Esophagus (tissue), 2 donors: Measurements from ENCODE around the gene NEDD9. TPM values are rescaled to one million over a fixed set of nuclear protein-coding genes. Genes with fewer than 3 reads are reported as not detected.

Experiments
- H3K27ac ChIP-seq, 2 donors: one replicate each; pipeline ENCODE4 v1.5.1; 2013; ENCODE audit warnings: low read depth in 2 of 2, mild to moderate bottlenecking in 2 of 2, inconsistent platforms in 1 of 2, low read length in 1 of 2, moderate library complexity in 1 of 2
- H3K27me3 ChIP-seq, 2 donors: one replicate each; pipeline ENCODE4 v1.6.1; 2013; ENCODE audit warnings: low read length in 2 of 2, control low read depth in 1 of 2, mild to moderate bottlenecking in 1 of 2; ENCODE audit not compliant: insufficient read depth in 2 of 2, control insufficient read depth in 1 of 2
- H3K36me3 ChIP-seq, 2 donors: one replicate each; pipeline ENCODE4 v1.6.1; 2013; ENCODE audit warnings: low read length in 1 of 2; ENCODE audit not compliant: control insufficient read depth in 2 of 2, insufficient read depth in 2 of 2
- H3K4me1 ChIP-seq, 2 donors: one replicate each; pipeline ENCODE4 v1.6.1; 2013; ENCODE audit warnings: low read length in 1 of 2; ENCODE audit not compliant: control insufficient read depth in 2 of 2, insufficient read depth in 2 of 2
- H3K4me3 ChIP-seq, 2 donors: one replicate each; pipeline ENCODE4 v1.5.1; 2013; ENCODE audit warnings: low read length in 2 of 2, mild to moderate bottlenecking in 2 of 2, low read depth in 1 of 2, moderate library complexity in 1 of 2
- H3K9me3 ChIP-seq, 2 donors: one replicate each; pipeline ENCODE4 v1.6.1; 2013; ENCODE audit warnings: mild to moderate bottlenecking in 2 of 2, low read depth in 1 of 2, low read length in 1 of 2, moderate library complexity in 1 of 2; ENCODE audit not compliant: control insufficient read depth in 2 of 2, insufficient read depth in 1 of 2
- WGBS, 2 donors: extraction: QIAGEN DNeasy Blood & Tissue Kit; methylation state at CpG; one replicate each; pipeline ENCODE4 v1.1.7; 2013; 5-methylcytosine and 5-hydroxymethylcytosine counted together
- polyA plus RNA-seq, 2 donors: library from polyadenylated mRNA; stranded (reverse); fragments of 200-250 nt; gene quantifications; one replicate each; pipeline ENCODE4 v1.2.3, GENCODE V29; 2013
- donor health status: healthy with polysubstance abuse.
- donor health status: Bipolar disorder and iron deficiency.

Gene NEDD9
- polyA plus RNA-seq, 2 donors = 1.6 to 2.1 TPM

DNA sequence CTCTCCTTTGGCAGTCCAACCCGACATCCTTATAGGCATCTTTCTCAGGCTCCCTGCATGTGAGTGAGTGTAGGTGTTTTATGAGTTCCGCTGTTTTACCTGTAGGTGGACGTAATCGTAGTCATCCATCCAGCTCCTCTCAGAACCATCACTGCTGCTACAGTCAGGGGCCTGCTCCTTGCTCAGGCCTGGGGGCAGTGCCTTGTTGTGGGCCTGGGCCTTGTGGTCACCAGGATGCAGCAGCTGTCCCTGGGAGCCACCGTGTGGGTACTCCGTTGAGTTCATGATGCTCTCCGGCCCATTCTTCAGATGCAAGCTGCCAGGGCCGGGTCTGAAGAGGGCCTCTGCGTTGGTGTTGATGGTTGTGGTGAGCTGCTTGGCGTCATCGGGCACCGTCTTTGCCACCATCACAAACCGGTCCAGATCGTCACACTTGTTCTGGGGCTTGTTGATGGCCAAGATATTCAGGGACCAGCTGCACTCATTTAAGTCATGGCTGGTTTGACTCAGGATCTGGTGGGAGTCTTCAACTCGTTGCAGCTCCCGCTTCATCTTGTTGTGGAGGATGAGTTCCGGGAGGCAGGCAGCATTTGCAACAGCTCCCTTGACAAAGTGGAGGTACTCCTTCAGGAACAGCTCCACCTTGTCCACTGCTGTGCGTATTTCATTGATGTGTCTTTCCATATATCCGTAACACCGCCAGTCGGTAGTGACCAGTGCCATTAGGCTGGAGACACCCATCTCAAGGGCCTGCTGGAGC lies 42.4 kb downstream of the NEDD9 start:
- no peaks in the 10 kb centered on the region for H3K27me3 ChIP-seq
- no peak overlapping the region for H3K4me3 ChIP-seq
- no peak overlapping the region for H3K27ac ChIP-seq
- H3K4me1 ChIP-seq = no peaks in the 10 kb centered on the region
- 97 to 98% methylated on average over 21 of the region's 21 CpGs for WGBS, 2 donors
- H3K36me3 ChIP-seq = peaks cover 4 to 16% of the 10 kb centered on the region in 2 donors
- no peaks in the 10 kb centered on the region for H3K9me3 ChIP-seq

DNA sequence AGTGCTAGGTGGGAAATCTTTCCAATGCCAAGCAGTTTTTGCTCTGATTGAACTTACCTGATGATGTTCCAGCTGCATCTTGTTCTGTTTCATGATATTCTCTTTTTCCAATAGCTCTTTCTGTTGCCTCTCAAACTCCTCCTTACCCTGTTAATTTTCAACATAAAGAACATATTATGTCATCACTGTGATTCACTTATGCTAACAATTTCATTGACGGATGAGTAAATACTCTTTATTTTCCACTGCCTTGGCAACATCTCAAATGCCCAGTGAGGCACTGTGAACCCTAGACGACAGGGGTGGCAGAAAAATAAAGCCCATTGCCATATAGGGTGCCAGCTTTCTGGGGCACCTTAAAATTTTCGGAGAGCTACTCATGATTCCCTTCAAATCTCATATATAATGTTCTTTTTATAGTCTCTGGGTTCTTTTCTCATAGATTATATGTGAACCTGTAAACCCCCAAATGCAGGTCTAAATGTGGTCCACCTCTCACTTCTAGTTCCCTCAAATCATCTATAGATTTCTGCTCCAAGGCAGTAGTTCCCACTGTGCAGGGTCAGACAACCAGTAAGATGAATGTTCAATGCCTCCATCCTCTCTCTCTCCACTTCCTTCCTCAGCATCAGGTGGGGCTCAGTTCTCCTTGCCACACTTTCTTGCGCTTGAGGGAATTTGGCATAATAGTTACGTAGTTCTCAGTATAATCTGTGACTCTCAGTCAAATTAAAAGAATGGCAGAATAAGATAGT lies 44.1 kb downstream of the NEDD9 start:
- no peaks in the 10 kb centered on the region for H3K4me1 ChIP-seq
- H3K27me3 ChIP-seq = no peaks in the 10 kb centered on the region
- no peaks in the 10 kb centered on the region for H3K9me3 ChIP-seq
- WGBS, 2 donors = 74 to 77% methylated on average over 5 of the region's 5 CpGs
- H3K36me3 ChIP-seq = peaks cover 5 to 17% of the 10 kb centered on the region in 2 donors
- H3K27ac ChIP-seq = no peak overlapping the region
- H3K4me3 ChIP-seq = no peak overlapping the region

GRCh38 chr6:11187301-11187700 lies 45.2 kb downstream of the NEDD9 start:
- no peak overlapping the region for H3K4me3 ChIP-seq
- H3K36me3 ChIP-seq = peaks cover 5 to 17% of the 10 kb centered on the region in 2 donors
- WGBS, 2 donors = 87 to 90% methylated on average over 6 of the region's 6 CpGs
- no peaks in the 10 kb centered on the region for H3K9me3 ChIP-seq
- H3K4me1 ChIP-seq = no peaks in the 10 kb centered on the region
- no peaks in the 10 kb centered on the region for H3K27me3 ChIP-seq
- no peak overlapping the region for H3K27ac ChIP-seq

DNA sequence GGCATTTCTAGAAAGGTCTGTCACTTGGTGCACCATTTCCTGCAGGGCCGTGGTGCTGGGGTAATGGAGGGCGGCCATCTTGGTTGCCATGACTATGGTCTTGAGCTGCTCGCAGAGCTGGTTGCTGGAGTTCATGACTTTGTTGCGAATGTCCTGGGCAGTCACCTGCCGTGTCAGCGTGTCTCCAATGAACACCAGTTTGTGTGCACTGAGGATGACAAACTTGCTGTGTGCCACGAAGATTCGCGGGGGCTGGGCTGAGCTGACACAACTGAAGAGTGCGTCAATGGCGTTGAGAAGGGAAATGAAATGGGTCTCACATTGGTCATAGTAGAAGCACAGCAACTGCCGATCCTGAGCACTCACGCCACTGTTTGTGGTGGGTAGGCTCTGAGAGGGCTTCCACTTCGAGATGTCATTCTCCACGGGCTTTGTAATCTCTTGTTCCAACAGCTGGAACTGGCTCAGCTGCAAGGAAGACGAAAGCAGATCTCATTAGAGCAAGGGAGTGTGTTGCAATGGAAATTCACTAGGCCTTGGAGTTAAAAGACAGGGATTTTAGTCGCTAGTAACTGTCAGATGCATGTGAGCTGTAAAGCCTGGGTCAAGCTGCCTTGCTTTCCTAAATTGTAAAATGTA lies 47.1 kb downstream of the NEDD9 start:
- Histone ChIP-seq H3K4me3 (no peak overlapping the region), H3K36me3 (peaks cover 3 to 9% of the 10 kb centered on the region in 2 donors), H3K4me1 (no peaks in the 10 kb centered on the region), H3K27me3 (no peaks in the 10 kb centered on the region), H3K27ac (no peak overlapping the region), H3K9me3 (no peaks in the 10 kb centered on the region)
- WGBS, 2 donors = 93 to 97% methylated on average over 17 of the region's 17 CpGs

GRCh38 chr6:11183761-11184362 lies 48.6 kb downstream of the NEDD9 start:
- 90 to 94% methylated on average over 3 of the region's 3 CpGs for WGBS, 2 donors
- Histone ChIP-seq H3K36me3 (peaks cover 3% of the 10 kb centered on the region in 2 donors), H3K4me3 (no peak overlapping the region), H3K27me3 (no peaks in the 10 kb centered on the region), H3K27ac (no peak overlapping the region), H3K4me1 (no peaks in the 10 kb centered on the region), H3K9me3 (no peaks in the 10 kb centered on the region)

- Histone ChIP-seq H3K4me1 (no peaks in the 10 kb centered on the region), H3K27ac (no peak overlapping the region), H3K9me3 (no peaks in the 10 kb centered on the region), H3K36me3 (peaks cover 3% of the 10 kb centered on the region in 2 donors), H3K27me3 (no peaks in the 10 kb centered on the region), H3K4me3 (no peak overlapping the region)
- WGBS, 2 donors = 96 to 99% methylated on average over 3 of the region's 3 CpGs
Observed at GRCh38 chr6:11181478-11182136, 50.9 kb downstream of the NEDD9 start.

- Histone ChIP-seq H3K9me3 (no peaks in the 10 kb centered on the region), H3K36me3 (no peaks in the 10 kb centered on the region), H3K4me3 (no peak overlapping the region), H3K4me1 (no peaks in the 10 kb centered on the region), H3K27ac (no peak overlapping the region), H3K27me3 (no peaks in the 10 kb centered on the region)
- 69 to 73% methylated on average over 8 of the region's 8 CpGs for WGBS, 2 donors
Observed at GRCh38 chr6:11179419-11180202, 52.9 kb downstream of the NEDD9 start.

- H3K9me3 ChIP-seq = no peaks in the 10 kb centered on the region
- 79 to 96% methylated on average over 6 of the region's 6 CpGs for WGBS, 2 donors
Observed at GRCh38 chr6:11179088-11179418, 53.4 kb downstream of the NEDD9 start.

More at GRCh38 chr6:11179088-11179418, 53.4 kb downstream of the NEDD9 start:
- Histone ChIP-seq H3K4me1 (no peaks in the 10 kb centered on the region), H3K27ac (no peak overlapping the region), H3K27me3 (no peaks in the 10 kb centered on the region), H3K36me3 (no peaks in the 10 kb centered on the region), H3K4me3 (no peak overlapping the region)
